Activated naive CD4-positive, alpha-beta T cell treated with anti-CD3 and anti-CD28 coated beads for 36 hours (primary cell): ENCODE data around the gene MMP10. TPM values are rescaled to one million over a fixed set of nuclear protein-coding genes. Genes with fewer than 3 reads are reported as not detected.
A peak's percentile ranks its signal among the peaks of the same experiment; 100 is the strongest.
"Not testable (repeated sequence)": the region's sequence is repeated elsewhere in the genome, so short reads cannot be mapped to it uniquely, and the experiment has no call there.

ENCODE experiments used
- CTCF ChIA-PET: fragments of 350-600 bp; sonication (Branson Sonifier 250); formaldehyde crosslinking; loops from one replicate; lab custom pipeline; 2021; ENCODE audit warnings: antibody characterized with exemption; lab: Charles Lee
- DNase-seq: peaks from one replicate; pipeline ENCODE4 v3.0.0-alpha.2; 2020
- H3K27ac Mint-ChIP-seq: one replicate; pipeline ENCODE4 v1.8.0; 2021; ENCODE audit warnings: mild to moderate bottlenecking, mixed read lengths
- H3K27me3 Mint-ChIP-seq: one replicate; pipeline ENCODE4 v1.8.0; 2021; ENCODE audit warnings: low read depth, mixed read lengths
- H3K36me3 Mint-ChIP-seq: one replicate; pipeline ENCODE4 v1.8.0; 2021; ENCODE audit warnings: low read depth, mixed read lengths
- H3K4me1 Mint-ChIP-seq: one replicate; pipeline ENCODE4 v1.8.0; 2021; ENCODE audit warnings: low read depth, mixed read lengths
- H3K4me3 Mint-ChIP-seq: one replicate; pipeline ENCODE4 v1.8.0; 2021; ENCODE audit warnings: mild to moderate bottlenecking, moderate library complexity, mixed read lengths
- H3K9me3 Mint-ChIP-seq: one replicate; pipeline ENCODE4 v1.8.0; 2021; ENCODE audit warnings: mixed read lengths
- intact Hi-C: fragments of 100-400 bp; cut with micrococcal nuclease; formaldehyde crosslinking; loops from one replicate; pipeline ENCODE4 v1.15.1; 2023
- total RNA-seq, 2 experiments: library from RNA; stranded (reverse); gene quantifications; one replicate each; pipeline ENCODE4 v1.2.3, GENCODE V29; 2021

Gene MMP10
- total RNA-seq, 2 experiments from 2014 or later, result not detected

DNA sequence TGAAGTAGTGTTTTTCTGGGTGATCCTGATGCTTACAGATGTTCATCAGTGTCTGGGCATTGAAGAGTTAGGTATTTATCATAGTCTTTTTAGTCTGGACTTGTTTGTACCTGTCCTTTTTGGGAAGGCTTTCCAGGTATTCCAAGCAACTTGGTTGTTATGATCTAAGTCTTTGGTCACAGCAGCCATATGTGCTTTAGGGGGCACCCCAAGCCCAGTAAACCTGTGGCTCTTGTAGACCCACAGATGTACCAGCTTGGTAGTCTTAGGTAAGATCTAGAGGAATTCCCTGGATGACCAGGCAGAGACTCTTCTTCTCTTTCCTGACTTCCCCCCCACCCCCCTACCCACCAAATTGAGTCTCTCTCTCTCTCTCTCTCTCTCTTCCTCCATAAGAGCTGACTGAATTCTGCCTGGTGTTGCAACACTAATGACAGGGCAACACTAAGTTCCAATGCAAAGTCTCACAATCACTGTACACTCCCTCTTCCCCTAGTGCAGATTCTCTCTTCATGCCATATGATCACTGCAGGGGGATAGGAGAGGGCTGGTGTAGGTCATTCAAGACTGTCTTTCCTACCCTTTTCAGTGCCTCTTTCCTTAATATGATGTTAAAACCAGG is 31.2 kb downstream of the MMP10 start:
- CTCF ChIA-PET, result interaction anchor here (1.8 kb wide), 1 partner anchor 16 kb away, joined by 5 read pairs; no protein-coding TSS in a partner anchor
- intact Hi-C loops, result no loop called here
- Mint-ChIP-seq H3K4me1 (no peaks in the 10 kb centered on the region), H3K4me3 (no peak overlapping the region), H3K36me3 (no peaks in the 10 kb centered on the region), H3K27ac (no peak overlapping the region), H3K9me3 (peaks cover 7% of the 10 kb centered on the region), H3K27me3 (peaks cover 4% of the 10 kb centered on the region)
- no peak for DNase-seq

DNA sequence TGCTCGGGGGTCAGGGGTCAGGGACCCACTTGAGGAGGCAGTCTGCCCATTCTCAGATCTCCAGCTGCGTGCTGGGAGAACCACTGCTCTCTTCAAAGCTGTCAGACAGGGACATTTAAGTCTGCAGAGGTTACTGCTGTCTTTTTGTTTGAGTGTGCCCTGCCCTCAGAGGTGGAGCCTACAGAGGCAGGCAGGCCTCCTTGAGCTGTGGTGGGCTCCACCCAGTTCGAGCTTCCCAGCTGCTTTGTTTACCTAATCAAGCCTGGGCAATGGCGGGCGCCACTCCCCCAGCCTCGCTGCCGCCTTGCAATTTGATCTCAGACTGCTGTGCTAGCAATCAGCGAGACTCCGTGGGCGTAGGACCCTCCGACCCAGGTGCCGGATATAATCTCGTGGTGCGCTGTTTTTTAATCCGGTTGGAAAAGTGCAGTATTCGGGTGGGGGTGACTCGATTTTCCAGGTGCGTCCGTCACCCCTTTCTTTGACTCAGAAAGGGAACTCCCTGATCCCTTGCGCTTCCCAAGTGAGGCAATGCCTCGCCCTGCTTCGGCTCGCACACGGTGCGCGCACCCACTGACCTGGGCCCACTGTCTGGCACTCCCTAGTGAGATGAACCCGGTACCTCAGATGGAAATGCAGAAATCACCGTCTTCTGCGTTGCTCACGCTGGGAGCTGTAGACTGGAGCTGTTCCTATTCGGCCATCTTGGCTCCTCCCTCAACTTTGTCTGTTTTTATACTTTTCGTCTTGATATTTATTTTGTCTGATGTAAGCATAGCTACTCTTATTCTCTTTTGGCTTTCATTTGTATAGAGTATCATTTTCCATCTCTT is 33.5 kb downstream of the MMP10 start:
- intact Hi-C loops, H3K4me3 Mint-ChIP-seq, H3K27ac Mint-ChIP-seq, CTCF ChIA-PET, H3K36me3 Mint-ChIP-seq, H3K4me1 Mint-ChIP-seq, DNase-seq, H3K27me3 Mint-ChIP-seq, H3K9me3 Mint-ChIP-seq: not testable (repeated sequence)

DNA sequence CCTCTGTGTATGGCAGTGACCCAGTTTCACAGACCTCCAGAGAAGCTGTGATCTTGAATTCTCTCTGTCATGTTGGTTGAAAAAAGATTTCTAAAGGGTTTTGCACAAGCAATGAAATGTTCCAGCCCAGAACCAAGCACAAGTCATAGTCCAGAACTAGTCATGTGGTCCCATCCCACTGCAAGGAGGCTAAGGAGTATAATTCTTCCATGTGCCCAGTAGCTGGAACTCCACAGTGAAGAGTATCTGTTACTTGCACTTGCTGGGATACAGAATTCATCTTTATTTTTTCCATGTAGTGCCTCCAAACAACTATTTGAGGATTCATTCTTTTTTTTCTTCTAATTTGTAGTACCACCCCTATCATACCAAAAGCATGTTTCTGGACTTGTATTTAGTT is 45.8 kb downstream of the MMP10 start:
- H3K27ac Mint-ChIP-seq, result no peak overlapping the region
- H3K4me3 Mint-ChIP-seq, result no peak overlapping the region
- DNase-seq, result no peak
- intact Hi-C loops, result loop anchor here (5.0 kb wide), 2 partner anchors 58 to 868 kb away; no protein-coding TSS in a partner anchor
- H3K27me3 Mint-ChIP-seq, result peaks cover 4% of the 10 kb centered on the region
- no peaks in the 10 kb centered on the region for H3K36me3 Mint-ChIP-seq
- H3K4me1 Mint-ChIP-seq, result no peaks in the 10 kb centered on the region
- CTCF ChIA-PET, result interaction anchor here (0.7 to 2.1 kb wide), 5 partner anchors 28 to 212 kb away, joined by 3 to 13 read pairs (median 3); no protein-coding TSS in a partner anchor
- H3K9me3 Mint-ChIP-seq, result no peaks in the 10 kb centered on the region

DNA sequence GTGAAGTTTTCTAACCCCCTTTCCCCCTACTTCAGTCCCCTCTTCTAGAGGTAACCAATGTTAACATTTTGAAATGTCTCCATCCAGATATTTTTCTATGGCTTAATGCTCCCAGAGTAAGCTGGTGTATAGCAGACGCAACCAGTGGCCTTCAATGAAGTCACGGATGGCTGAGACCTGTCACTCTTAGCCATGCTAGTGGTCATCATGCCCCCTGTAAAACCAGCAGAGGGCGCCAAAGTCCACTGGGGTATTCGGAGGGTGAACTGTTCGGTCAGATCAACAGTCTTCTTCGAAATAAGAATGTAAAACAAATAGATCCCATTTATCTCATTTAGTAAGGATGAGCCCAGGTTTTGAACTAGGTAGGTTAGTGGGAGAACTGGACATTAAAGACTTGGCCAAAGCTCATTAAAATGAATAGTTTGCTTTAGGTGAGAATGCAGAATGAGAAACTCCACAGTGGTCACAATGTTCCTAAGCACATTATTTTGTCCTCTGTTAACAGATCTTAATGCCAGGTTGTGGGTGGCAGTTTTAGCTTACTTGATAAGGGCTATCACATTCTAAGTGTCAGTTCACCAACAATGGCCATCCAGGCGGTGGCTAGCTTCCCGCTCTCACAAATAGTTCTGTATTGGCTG is 47.1 kb downstream of the MMP10 start:
- intact Hi-C loops, result loop anchor here (1.0 to 5.0 kb wide), 5 partner anchors 47 to 869 kb away; partner anchors contain the start of gene MMP10
- H3K27ac Mint-ChIP-seq, result no peak overlapping the region
- no peaks in the 10 kb centered on the region for H3K9me3 Mint-ChIP-seq
- CTCF ChIA-PET, result interaction anchor here (1.2 to 2.1 kb wide), 4 partner anchors 16 to 208 kb away, joined by 3 to 13 read pairs (median 4); no protein-coding TSS in a partner anchor
- H3K4me1 Mint-ChIP-seq, result no peaks in the 10 kb centered on the region
- DNase-seq, result peak; percentile 77
- no peaks in the 10 kb centered on the region for H3K36me3 Mint-ChIP-seq
- peaks cover 4% of the 10 kb centered on the region for H3K27me3 Mint-ChIP-seq
- no peak overlapping the region for H3K4me3 Mint-ChIP-seq

DNA sequence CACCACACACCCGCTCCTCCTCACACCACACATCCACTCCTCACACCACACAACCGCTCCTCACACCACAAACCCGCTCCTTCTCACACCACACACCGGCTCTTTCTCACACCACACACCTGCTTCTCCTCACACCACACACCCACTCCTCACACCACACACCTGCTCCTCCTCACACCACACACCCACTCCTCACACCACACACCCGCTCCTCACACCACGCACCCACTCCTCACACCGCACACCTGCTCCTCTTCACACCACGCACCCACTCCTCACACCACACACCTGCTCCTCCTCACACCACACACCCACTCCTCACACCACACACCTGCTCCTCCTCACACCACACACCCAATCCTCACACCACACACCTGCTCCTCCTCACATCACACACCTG is 49.5 kb downstream of the MMP10 start:
- H3K9me3 Mint-ChIP-seq, CTCF ChIA-PET, H3K36me3 Mint-ChIP-seq, DNase-seq, H3K4me1 Mint-ChIP-seq, H3K27ac Mint-ChIP-seq, H3K4me3 Mint-ChIP-seq, H3K27me3 Mint-ChIP-seq: not testable (repeated sequence)
- intact Hi-C loops, result loop anchor here (5.0 kb wide), 2 partner anchors 61 to 871 kb away; no protein-coding TSS in a partner anchor

DNA sequence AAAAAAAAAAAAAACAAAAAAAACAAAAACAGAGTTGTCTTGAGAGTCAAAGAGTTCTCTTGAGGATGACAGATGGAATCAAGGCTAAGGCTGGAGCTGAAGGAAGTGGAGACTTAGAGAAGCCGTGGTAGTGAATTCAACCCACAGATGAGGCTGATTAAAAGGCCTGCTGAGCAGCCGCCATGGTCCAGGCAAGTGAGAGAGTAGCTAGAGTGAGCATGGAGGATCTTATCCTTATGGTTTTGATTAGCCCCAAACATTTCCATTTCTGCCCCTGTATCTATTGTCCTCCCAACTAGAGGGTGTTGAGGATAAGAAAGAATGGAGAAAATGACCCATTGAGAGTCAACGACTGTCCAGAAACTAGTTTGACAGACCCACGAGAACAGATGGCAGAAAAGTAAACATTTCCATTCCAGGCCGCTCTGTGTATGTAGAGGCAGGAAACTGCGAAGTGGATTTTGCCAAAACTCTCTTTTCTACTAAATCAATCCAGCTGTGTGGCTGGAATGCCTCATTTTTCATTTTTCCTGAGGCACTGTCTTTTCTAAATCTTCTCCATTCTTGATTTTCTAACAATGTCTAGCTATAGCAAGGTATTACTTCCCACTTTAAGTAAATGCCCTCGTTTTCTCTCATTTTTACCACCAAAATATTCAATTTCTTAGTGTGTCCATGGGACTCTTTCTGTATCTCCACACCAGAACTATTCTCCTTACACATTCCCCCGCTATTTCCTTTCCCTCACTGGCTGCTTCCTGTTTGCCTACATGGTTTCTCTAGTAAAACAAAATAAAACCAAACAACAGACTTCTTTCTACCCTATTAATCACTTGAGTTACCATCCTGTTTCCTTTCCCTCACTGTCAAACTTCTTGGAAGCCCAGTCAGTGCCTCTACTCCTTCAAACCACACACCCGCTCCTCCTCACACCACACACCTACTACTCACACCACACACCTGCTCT is 50.3 kb downstream of the MMP10 start:
- no peak overlapping the region for H3K27ac Mint-ChIP-seq

DNA sequence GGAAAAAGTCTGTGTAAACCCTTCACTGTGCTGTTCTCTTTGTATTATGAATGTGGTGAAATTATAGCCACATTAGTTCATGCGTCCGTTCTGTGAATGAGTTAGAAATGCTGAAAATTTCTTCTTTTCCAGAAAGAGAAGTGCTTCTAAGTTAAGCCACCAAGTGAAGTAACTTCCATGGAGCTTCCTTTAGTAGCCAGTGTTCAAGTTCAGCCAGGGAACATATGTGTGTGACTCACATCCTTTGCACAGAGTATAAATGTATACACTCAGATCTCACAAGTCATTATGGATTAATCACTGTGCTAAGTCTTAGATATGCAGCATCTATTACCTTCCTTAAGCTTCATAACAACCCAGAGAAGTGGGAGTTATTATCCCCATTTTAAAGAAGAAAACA is 52.5 kb downstream of the MMP10 start:
- Mint-ChIP-seq H3K27me3 (no peaks in the 10 kb centered on the region), H3K36me3 (no peaks in the 10 kb centered on the region), H3K4me1 (no peaks in the 10 kb centered on the region), H3K27ac (no peak overlapping the region), H3K9me3 (no peaks in the 10 kb centered on the region), H3K4me3 (no peak overlapping the region)
- CTCF ChIA-PET, result no interaction called here
- DNase-seq, result no peak
- intact Hi-C loops, result no loop called here

More for the DNA sequence above, 50.3 kb downstream of the MMP10 start:
- no peak for DNase-seq
- CTCF ChIA-PET, result no interaction called here
- no peaks in the 10 kb centered on the region for H3K36me3 Mint-ChIP-seq
- no peaks in the 10 kb centered on the region for H3K9me3 Mint-ChIP-seq
- no peak overlapping the region for H3K4me3 Mint-ChIP-seq
- H3K4me1 Mint-ChIP-seq, result no peaks in the 10 kb centered on the region
- H3K27me3 Mint-ChIP-seq, result peaks cover 4% of the 10 kb centered on the region
- intact Hi-C loops, result loop anchor here (5.0 kb wide), 2 partner anchors 62 to 872 kb away; no protein-coding TSS in a partner anchor

DNA sequence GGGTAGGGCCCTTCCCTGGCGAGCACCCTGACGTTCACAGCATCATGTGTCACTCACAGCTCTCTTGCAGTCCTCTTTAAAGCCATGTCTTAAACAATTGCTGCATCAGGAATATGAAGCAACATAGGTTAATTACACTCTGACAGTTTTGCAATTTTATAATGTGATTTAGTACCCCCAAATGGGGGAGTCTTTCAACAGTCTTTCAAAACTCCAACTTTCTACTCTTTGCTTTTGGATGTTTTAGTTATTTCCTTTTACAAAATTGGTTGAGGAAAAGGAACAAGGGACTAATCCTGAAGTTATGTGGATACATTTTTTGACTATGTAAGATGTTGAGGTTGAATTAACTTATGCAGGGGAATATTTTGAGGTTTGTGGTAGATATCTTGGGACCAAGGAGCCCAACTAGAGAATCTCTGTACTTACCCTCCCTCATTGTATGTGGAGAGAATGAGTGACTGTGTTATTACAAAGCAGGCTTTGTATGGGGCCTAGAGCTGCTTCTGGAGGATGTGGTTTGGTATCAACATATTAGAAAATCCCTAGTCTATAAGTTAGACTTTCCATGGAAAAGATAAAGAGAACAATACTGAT is 55.4 kb downstream of the MMP10 start, which contains the start of gene MMP8:
TSS of gene MMP8 (minus strand) at position 51 of the 597 bp plus-strand sequence. CDS start 99 bp downstream, outside the sequence.
- no peak within 1 kb of the TSS for H3K27ac Mint-ChIP-seq
- no peak for DNase-seq
- CTCF ChIA-PET, result no interaction called here
- no peaks in the 10 kb centered on the region for H3K9me3 Mint-ChIP-seq
- intact Hi-C loops, result no loop called here
- no peaks in the 10 kb centered on the region for H3K27me3 Mint-ChIP-seq
- no peaks in the 10 kb centered on the region for H3K36me3 Mint-ChIP-seq
- no peaks in the 10 kb centered on the region for H3K4me1 Mint-ChIP-seq
- no peak within 1 kb of the TSS for H3K4me3 Mint-ChIP-seq

DNA sequence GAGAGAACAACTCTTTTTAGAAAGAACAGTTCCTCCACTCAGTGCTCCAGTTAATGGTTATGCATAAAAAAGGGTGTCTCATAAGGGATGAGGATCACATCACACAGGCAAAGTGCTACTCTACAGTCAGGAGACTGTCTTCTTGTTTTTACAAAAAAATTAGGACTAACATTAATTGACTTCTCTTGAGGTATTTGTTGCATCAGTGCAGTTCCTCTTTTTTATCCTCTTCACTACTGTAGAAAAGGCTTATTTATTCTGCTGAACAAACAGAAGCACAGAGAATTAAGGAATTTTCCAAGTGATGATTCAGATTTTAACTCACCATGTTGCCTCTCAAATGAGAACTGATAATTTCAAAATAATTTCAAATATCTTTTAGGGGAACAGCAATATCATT is 57.6 kb downstream of the MMP10 start:
- Mint-ChIP-seq H3K27me3 (peaks cover 6% of the 10 kb centered on the region), H3K27ac (no peak overlapping the region)
- CTCF ChIA-PET, result no interaction called here

More for the DNA sequence above, 57.6 kb downstream of the MMP10 start:
- intact Hi-C loops, result no loop called here
- no peak for DNase-seq
- H3K36me3 Mint-ChIP-seq, result no peaks in the 10 kb centered on the region
- H3K4me3 Mint-ChIP-seq, result no peak overlapping the region
- no peaks in the 10 kb centered on the region for H3K9me3 Mint-ChIP-seq
- no peaks in the 10 kb centered on the region for H3K4me1 Mint-ChIP-seq
